Vein endothelial cell (primary cell): ENCODE results near the gene HCAR2. TPM values are rescaled to one million over a fixed set of nuclear protein-coding genes. Genes with fewer than 3 reads are reported as not detected.

Experiments
- small RNA-seq: library from RNA; depleted of rRNA; stranded (forward); fragments of <200 nt; gene quantifications from one replicate; pipeline ENCODE3, GENCODE V24; 2012
- total RNA-seq: library from RNA; depleted of rRNA; stranded (reverse); fragments of >200 nt; gene quantifications from 2 replicates; pipeline ENCODE4 v1.2.3, GENCODE V29; 2012

Gene HCAR2
- not detected in 2 replicates for total RNA-seq

DNA sequence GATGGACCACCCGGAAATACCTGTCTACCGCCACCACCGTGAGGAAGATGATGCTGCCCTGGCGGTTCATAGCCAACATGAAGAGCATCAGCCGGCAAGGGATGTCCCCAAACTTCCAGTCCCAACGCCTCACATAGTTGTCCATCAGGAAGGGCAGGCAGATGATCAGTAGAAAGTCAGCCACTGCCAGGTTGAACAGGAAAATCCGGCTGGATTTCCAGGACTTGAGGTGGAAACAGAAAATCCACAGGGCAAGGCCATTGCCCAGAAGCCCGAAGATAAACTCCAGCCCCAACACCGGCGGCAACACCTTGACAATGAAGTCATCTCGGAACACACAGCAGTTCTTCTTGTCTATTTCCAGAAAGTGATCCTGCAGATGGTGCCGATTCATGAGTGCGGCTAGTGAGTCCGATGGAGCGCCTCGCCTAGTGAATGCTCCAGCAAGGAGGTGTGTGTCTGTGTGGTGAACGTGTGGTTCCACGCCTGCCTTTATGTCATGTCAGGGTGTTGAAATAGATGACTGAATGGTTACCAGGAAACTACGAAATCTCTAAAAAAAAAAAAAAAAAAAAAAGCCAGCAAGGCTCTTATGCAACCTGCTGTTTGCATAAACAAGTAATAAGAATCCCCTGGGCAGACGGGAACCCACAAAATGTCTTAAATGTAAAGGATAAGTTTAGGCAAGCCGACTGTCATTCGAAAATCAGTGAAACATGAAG lies at the start of gene HCAR2:
Gene HCAR2, minus strand, starts transcription at position 468 of the 722 bp plus-strand sequence. Its CDS starts 74 bp downstream, at position 394.

DNA sequence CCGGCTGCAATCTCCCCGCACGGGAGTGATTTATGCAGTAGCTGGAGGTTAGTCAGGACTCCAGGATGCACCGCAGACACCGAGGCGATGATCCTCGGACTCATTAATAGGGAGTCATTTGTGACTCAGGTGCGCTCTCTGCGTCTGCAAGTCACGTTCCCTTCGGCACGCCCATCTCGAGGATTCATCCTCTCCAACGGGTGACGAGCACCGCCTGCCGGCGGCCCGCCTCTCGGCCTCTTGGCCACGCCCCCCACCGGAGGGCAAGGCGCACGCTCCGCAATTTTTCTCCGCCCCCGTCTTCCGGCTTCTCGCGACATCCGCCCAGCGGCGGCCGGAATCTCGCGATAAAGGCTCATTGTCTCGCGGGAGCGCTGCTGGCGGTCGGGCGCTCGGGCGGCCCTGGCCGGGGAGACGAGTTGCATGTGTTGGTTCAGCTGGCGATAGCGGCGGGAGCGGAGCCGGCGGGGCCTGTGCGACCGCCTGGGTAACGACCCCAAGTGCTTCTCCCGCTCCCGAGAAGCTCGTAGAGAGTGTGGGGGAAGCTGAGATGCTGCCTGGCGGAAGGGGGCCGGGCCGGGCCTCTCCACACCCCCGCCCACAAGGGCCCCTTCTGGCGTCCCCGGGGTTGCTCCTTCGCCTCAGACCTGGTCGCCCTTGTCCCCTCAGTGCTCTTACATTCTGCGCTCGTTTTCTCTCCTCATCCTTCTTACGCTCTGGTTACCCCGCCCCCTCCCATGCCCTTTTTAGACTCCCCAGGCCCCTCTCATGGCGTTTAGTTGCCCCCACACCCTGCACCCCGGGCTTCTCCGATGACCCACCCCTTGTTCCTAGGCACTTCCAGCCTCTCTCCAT lies 49.5 kb upstream of the HCAR2 start, which contains the start of gene DENR:
Gene DENR, plus strand, starts transcription at position 361 of the 855 bp plus-strand sequence. CDS start 878 bp downstream, outside the sequence.

DNA sequence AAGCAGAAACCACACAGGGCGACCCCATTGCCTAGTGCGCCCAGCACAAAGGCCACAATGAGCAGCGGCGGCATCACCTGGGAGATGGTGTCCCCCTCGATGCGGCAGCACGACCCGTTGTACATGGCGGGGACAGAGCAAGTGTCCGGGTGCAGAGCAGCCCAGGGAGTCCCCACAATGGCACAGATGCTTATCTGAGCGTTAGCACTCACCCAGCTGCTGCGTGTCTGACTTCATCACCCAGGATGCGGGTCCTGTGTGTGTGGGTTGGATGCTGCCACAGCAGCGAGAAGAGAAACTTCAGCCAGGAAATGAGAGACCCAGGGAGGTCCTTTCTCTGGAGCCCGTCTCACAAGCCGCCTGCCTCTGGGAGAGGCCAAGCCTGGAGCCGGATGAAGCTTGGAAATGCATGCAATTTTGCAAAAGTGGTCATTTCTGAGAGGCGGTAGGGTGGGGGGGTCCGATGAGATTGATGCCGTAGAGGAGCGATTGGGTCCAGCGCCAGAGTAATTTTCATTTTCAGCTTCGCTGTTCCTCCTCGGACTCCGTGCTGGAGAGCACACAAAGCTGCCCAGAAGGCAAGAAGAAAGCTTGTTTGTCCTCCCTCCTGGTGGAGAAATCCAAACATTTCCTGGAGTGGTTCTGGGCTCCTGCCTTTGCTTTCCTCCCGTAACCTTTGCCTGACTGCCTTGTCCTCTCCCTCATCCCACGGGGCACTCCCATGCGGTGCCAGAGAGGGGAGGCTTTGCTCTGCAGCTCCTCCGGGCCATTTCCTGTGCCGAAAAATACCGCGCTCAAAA lies 27.3 kb upstream of the HCAR2 start, which contains the start of gene HCAR1:
Gene HCAR1, minus strand, starts transcription at position 630 of the 800 bp plus-strand sequence. Its CDS starts 505 bp downstream, at position 125.

DNA sequence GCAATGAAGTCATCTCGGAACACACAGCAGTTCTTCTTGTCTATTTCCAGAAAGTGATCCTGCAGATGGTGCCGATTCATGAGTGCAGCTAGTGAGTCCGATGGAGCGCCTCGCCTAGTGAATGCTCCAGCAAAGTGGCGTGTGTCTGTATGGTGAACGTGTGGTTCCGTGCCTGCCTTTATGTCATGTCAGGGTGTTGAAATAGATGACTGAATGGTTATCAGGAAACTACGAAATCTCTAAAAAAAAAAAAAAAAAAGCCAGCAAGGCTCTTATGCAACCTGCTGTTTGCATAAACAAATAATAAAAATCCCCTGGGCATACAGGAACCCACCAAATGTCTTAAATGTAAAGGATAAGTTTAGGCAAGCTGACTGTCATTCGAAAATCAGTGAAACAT lies 13.5 kb upstream of the HCAR2 start, which contains the start of gene HCAR3:
Gene HCAR3, minus strand, starts transcription at position 154 of the 400 bp plus-strand sequence. Its CDS starts 74 bp downstream, at position 80.

Small RNA genes lying within 50 kb of the gene (small RNA-seq; reads per million reads assigned to genes)
- gene AC026333.2, result not detected

Other genes starting within 250 kb of the HCAR2 start
- gene ZCCHC8, start 202.4 kb downstream of the HCAR2 start, total RNA-seq, result 17.3 and 19.3 TPM in 2 replicates
- 36.9 and 48.1 TPM in 2 replicates for gene RSRC2, start 176.4 kb downstream of the HCAR2 start, total RNA-seq
- gene KNTC1, start 176.1 kb downstream of the HCAR2 start, total RNA-seq, result 22.2 and 36.0 TPM in 2 replicates
- gene HCAR3, start 13.5 kb upstream of the HCAR2 start, total RNA-seq, result not detected in 2 replicates
- under 0.01 and 0.10 TPM in 2 replicates for gene HCAR1, start 27.5 kb upstream of the HCAR2 start, total RNA-seq
- 38.9 and 43.1 TPM in 2 replicates for gene DENR, start 49.5 kb upstream of the HCAR2 start, total RNA-seq
- gene CCDC62, start 71.2 kb upstream of the HCAR2 start, total RNA-seq, result 0.65 and 0.86 TPM in 2 replicates
- gene HIP1R, start 132.1 kb upstream of the HCAR2 start, total RNA-seq, result 131 and 137 TPM in 2 replicates
- gene VPS37B, start 192.8 kb upstream of the HCAR2 start, total RNA-seq, result 34.9 and 39.2 TPM in 2 replicates